GM19328 (cell line): ENCODE data around the gene NAA60.
"Not testable (repeated sequence)": the region's sequence is repeated elsewhere in the genome, so short reads cannot be mapped to it uniquely, and the experiment has no call there.

Experiments used
- ATAC-seq: cut with Tn5 transposase; IDR thresholded peaks from one replicate; pipeline ENCODE4 v1.9.1; 2021; ENCODE audit warnings: mild to moderate bottlenecking, moderate library complexity; ENCODE audit not compliant: unreplicated experiment

The NAA60 gene

DNA sequence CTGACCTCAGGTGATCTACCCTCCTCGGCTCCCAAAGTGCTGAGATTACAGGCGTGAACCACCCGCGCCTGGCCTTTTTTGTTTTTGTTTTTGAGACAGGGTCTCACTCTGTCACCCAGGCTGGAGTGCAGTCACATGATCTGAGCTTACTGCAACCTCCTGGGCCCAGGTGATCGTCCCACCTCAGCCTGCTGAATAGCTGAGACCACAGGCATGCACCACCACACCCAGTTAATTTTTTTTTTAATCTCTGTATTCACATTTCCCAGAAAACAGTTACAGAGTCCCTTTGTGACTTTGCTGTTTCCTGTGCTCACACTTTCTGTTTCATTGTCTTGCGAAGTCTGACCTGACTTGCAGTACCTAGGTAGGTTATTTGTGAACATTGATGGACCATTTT is 60.0 kb downstream of the NAA60 start:
- ATAC-seq = no peak

DNA sequence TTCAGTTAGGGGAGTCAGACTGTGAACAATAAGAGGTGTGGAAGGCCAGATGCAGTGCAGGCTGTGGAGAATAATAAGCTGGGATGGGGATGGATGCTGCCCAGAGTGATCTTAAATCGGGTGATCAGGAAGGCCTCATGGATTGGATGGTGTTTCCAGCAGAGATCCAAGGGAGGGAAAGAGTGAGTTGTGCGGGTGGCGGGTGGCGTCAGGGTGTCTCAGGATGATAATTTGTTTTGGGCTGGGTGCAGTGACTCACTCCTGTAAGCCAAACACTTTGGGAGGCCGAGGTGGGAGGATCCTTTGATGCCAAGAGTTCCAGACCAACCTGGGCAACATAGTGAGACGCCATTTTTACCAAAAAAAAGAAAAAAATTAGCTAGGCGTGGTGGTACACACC is 65.3 kb downstream of the NAA60 start:
- ATAC-seq = no peak

DNA sequence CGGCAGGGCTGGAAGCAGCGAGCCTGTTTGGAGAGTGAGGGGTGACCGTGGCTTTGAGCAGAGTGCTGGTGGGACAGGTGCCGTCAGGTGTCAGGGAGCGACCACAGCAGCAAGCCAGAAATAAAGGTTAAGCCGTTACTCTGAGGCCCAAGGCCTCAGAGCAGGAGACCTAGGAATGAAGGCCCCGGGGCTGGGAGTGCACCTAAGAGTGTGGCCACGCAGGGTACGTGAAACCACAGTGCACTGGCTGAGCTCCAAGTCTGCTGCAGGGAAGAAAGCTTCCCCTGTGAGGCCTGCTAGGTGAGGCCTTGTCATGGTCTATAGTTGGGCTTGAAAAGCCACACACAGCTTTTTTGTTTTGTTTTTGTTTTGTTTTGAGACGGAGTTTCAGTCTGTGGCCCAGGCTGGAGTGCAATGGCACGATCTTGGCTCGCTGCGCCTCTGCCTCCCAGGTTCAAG is 66.0 kb downstream of the NAA60 start:
- no peak for ATAC-seq

DNA sequence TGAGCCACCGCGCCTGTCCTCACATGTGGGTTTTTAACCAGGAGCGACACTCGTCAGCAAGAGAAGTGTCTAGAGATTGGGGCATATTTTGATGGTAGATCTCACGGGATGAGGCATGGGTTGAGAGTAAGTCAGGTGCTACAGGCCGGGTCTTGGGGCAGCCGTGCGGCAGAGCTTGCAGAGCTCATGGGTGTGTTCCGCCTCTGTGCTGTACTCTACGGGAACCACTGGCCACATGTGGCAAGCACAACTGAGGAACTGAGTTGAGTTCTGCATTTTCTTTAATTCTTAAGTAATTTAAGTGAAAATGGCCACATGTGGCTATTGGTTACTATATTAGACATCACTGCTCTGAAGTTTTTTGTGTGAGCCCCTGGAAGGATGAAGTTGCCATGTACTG is 66.9 kb downstream of the NAA60 start:
- ATAC-seq = no peak

DNA sequence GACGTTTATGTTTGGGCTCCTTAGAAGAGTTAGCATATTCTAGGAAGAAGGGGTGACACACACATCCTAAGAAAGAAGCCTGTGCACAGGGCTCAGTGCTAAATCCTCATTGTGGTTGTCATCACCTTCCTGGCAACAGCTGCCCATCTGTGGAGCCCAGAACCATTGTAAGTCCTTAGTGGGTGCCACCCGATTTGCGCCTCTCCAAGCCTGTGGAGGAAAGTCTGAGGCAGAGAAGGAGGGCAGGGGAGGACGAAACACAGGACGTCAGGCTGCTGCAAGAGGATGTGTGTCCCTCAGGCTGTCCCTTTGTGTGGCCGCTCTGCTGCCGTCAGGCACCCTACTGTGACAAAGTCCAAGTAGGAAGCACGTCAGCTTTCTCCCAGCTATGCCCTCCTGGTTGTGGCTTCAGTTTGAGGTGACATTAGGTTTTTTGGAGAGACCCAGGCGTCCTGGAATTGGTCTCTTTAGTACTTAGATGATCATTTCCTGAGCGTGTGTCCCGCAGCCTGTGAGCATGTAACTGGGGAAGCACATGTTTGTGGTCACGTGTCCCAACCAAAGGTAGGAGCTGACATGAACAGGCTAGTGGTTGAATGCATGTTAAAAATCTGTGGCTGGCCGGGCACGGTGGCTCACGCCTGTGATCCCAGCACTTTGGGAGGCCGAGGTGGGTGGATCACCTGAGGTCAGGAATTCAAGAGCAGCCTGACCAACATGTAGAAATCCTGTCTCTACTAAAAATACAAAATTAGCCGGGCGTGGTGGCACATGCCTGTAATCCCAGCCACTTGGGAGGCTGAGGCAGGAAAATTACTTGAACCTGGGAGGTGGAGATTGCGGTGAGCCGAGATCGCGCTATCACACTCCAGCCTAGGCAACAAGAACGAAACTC is 68.1 kb downstream of the NAA60 start:
- no peak for ATAC-seq

DNA sequence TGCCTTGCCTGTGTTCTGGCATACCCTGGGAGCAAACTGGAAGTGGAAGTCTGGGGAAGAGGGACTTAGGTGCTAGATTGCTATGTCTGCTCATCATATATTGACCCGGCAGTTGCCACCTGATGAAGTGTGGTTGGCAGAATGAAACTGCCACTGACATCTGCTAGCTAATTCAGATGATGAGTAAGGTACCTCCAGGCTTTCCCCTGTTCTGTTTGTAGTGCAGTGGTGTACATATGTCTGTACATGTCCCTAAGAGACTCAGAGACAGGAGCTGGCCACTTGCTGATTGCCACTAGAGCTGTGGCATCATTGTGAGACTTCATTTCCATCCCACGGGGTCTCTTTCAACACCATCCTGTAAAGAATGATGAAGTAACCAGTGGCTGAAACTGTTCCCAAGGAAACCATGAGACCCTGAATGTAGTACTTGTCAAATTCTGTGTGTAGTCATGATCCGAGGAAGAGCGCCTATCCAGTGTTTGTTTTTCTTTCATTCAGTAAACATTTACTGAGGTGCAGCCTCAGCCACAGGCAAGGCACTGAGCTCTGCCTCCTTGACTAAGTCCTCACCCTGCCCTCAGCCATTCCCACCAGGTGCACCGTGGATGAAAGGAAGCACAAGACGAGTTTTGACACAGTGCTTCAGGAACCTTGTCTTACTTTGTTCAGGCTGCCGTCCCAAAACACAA is 70.6 kb downstream of the NAA60 start:
- ATAC-seq = no peak

DNA sequence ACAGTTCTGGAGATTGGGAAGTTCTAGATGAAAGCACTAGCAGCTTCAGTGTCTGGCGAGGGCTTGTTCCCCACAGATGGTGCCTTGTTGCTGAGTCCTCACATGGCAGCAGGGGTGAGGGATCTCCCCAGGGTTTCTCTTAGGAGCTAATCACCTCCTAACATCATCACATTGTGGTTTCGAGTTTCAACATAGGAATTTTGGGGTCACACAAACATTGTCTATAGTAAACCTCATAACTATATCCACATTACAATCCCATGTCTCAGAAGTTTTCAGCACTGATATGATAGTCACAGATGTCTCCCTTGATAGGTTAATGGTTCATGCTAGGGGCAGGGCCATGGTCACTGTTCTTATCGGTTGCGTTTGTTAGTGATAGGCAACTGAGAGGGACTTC is 71.1 kb downstream of the NAA60 start:
- ATAC-seq = no peak

DNA sequence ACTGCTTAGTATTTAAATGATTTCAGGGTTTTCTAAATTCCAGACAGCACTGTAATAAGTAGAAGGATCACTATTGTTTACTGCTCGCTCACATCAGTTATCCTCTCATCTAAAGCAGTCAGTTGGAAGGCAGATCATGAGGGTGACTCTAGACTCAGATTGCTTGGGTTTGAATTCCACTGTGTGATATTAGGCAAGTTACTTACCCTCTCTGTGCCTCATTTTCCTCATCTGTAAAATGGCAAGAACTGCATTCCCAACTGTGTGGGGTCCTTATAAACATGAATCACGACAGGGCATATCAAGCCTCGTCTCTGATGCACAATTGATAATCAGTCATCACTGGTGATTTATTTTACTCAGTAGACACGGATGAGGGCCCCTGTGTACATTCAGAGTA is 72.4 kb downstream of the NAA60 start:
- ATAC-seq = no peak

DNA sequence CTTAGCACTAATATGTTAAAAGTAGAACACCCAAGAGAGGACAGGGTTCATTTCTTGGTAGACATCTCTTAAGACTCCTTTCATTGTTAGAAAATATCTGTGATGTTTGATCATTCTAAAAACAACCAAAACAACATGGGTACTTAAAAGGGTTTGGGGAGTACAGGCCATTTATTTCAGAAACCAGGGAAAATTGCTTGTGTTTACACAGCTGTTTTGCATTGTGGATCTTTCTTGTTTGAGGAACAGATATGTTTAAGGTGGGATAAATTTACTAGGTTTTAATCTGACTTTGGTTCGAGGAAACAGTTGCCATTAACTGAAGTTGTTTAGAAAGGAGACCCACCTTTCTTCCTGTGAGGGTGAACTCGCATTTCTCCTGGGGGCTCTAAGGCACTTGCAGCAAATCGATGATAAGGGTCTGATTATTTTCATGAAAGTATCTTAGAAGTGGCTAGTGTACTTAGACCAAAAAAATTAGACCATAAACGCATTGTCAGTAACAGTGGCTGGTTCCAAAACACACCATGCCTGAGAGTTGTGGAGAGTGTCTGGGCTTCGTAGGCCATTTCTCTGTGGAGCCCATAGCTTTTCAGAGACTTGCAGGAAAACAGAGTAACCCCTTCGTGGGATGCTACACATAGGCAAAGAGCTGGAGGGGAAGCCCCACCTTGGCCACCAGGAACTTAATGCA is 75.0 kb downstream of the NAA60 start:
- no peak for ATAC-seq

DNA sequence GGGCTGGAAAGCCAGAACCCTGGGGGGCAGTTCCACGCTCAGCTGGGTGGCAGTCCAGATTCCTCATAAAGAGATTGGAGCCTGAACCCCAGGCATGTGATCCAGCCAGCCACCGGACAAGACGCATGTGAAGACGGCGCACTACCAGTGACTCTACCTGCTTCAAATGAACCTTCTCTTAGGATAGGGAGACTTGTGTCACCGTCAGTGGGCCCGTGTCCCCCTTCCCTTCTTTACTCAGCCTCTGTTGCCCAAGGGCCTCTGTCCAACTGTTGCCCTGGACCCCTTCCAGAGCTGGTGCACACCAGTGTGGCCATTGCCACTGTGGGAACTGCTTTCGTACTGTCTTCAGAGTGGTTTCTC is 75.5 kb downstream of the NAA60 start:
- ATAC-seq = no peak

DNA sequence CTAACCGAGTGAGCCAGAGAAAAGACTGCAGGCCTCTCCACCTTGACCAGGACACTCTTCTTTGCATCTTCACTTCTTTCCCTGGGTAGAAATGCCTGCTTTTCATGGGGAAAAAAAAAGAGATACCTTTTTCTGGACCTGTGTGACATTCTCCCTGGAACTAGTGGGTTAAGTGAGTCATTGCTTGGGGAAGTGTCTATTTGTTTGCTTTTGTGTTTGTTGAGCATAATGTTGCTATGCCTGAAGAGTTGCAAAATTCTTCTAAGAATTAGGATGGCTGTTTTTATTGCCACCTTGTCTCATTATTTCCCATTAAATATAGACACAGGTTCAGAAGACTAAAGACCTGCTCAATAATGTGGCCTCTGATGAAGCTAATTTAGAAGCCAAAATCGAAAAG is 76.1 kb downstream of the NAA60 start:
- no peak for ATAC-seq

DNA sequence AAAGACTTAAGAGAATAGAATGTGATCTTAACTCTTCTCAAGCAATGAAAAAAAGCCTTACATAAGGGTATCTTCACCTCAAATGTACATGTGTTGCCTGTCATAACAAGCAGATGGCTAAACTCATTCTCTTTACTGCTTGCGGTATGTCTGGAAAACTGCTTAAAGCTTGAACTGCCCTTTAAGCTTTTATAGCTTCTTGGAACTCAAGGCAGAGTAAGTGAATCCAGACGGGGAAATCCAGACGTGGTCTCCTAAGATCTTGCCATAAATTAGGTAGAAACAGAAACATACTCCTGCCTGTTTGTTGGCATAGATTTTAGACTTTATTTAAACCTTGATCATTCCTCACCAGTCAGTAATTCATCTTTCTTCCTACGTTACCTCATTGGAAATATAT is 76.9 kb downstream of the NAA60 start:
- ATAC-seq = no peak

DNA sequence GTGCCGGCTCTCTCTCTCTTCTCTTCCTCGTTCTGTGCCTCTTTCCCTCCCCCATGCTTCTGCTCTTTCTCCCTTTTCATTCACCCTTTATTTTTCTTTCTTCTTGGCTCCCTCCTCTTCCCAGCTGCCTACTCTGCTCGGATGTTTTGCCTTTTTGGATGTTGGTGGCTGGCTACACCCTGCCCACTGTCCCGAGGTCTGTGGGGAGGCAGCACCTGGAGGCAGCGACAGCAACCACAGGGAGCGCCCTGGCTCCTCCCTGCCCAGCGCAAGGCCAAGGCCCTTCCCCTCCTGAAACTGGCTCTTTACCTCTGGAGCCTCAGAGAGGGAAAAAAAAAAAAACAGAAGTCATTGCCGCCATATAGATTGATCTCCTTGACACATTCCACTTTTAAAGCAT is 77.4 kb downstream of the NAA60 start:
- no peak for ATAC-seq

DNA sequence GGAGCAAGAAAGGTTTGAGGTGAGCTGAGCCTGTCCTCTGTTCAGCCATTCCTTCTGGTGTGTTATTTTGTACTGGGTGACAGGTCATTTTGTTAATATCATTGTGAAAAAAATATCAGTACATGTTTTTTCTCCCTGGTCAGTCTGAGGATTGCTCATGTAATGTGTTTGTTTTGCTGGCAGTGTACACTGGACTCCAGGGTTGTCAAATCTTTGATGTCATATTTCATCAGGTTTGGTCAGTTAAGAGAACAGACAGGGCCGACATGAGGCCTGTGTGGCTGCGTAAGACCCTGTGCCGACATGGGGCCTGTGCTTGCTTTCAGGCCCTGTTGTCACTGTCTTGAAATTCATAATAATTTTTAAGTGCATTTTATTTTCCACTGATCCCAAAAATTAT is 79.8 kb downstream of the NAA60 start:
- no peak for ATAC-seq

DNA sequence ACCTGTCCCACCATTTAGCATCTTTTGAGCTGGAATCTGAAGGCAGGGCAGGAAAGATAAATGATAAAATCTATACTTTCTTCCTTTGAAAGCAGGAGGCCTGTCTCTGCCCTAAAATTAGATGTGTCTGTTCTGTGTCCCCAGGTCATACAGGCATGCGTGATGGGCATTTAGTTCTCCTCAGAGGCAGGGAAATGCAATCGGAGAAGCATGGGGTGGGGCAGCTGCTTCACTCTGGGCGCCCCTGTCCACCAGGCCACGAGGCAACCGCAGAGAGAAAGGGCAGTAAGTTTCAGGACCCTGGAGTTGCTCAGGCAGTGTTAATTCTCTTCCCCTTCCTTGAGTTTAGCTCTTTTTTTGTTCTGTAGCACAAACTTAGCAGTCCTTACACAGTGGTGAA is 82.5 kb downstream of the NAA60 start:
- ATAC-seq = no peak

DNA sequence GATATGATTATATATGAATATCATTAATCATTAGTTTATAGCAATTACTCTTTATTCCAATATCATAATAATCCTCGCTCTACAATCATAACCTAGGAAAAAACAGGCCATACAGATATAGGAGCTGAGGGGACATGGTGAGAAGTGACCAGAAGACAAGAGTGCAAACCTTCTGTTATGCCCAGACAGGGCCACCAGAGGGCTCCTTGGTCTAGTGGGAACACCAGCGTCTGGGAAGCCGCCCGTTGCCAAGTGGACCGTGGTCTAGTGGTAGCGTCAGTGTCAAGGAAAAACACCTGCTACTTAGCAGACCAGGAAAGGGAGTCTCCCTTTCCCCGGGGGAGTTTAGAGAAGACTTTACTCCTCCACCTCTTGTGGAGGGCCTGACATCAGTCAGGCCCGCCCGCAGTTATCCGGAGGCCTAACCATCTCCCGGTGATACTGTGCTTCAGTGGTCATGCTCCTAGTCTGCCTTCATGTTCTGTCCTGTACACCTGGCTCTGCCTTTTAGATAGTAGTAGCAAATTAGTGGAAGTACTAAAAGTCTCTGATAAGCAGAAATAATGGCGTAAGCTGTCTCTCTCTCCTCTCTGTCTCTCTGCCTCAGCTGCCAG is 83.8 kb downstream of the NAA60 start:
- not testable (repeated sequence) for ATAC-seq

DNA sequence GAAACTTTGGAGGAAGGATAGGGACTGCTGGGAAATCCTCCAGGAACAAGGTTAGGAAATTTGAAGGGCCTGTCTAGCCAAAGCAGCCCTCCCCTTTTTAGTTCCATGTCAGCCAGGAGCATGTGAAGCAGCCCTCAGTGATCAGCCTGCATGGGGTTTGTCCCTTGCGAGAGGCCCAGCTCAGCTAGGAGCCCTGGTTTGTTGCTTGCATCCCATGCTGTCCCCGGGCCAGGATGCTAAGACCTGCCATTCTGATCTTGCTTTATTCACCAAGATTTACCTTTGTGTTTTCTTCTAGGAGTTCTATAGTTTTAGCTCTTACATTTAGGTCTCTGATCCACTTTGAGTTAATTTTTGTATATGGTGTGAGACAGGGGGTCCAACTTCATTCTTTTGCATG is 84.9 kb downstream of the NAA60 start:
- ATAC-seq = no peak

DNA sequence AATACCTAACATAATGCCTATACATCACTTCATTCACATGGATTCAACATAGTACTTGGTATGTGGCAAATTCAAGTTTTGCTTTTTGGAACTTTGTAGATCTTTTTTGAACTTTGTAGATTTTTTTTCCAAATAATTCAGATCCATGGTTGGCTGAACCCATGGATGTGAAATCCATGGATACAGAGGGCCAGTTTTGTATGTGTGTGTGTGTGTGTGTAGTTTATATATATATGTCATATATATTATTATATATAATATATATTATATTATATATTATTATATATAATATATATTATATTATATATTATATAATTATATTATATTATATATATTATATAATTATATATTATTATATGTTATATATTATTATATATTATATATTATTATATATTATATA is 85.7 kb downstream of the NAA60 start:
- ATAC-seq = no peak

DNA sequence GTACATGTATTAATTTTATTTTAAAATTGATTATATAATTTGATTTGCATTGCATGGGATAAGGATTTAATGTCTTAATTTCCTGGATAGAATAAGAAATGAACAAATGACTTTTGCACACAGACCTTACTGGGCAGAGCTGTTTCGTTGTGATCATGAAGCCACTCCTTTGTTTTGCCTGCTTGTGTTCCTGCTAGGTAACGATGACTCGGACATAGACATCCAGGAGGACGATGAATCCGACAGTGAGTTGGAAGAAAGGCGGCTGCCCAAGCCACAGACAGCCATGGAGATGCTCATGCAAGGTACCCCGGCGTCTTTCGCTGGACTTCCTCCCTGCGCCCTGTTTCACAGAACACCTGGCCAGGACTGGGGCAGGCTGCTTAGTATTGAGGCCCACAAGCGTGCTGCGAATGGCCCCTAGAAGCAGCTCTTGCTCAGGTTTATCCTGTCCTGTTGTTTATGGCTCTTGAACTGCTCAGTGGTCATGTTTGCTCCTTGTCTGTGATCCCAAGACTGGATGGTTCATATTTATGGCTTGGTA is 87.0 kb downstream of the NAA60 start:
- no peak for ATAC-seq

DNA sequence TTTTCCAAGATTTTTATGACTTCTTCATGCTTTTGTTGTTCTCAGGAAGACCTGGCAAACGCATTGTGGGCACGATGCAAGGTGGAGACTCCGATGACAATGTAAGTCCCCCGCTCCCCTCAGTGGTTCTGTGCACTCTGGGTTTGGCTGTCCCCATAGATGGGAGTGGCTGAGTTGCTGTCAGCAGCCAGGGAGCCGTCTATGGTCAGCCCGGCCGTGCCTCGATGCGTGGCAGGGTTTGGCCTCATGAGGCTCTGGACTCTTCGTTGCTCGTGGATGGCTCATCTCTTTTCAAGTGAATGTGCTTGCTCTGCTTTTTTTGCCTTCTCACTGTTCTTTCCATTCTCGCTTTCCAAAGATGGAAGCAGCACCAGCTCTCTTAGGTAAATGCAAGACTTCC is 89.3 kb downstream of the NAA60 start:
- no peak for ATAC-seq

DNA sequence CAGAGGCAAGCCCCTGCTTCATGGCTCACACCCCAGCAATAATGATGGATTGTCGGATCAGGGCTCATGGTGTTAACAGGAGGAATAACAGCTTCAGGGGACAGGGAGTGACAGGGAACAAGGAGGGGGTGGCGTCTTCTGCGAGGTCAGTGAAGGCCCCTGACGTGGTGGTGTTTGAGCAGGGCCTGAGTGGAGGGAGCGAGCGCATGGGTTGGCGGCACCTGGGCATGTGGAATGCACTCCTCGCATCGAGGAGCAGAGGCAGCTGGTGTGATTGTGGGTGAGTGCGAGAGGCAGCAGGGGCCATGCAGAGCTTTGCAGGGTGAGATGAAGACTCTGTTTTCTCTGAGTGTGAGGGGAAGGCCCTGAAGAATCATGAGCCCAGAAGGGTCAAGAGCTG is 90.6 kb downstream of the NAA60 start:
- no peak for ATAC-seq
